ENCODE data around the gene CLPX. TPM values are rescaled to one million over a fixed set of nuclear protein-coding genes. Genes with fewer than 3 reads are reported as not detected.

Gene CLPX
- polyA plus RNA-seq, result 22.3 and 27.2 TPM in 2 replicates

DNA sequence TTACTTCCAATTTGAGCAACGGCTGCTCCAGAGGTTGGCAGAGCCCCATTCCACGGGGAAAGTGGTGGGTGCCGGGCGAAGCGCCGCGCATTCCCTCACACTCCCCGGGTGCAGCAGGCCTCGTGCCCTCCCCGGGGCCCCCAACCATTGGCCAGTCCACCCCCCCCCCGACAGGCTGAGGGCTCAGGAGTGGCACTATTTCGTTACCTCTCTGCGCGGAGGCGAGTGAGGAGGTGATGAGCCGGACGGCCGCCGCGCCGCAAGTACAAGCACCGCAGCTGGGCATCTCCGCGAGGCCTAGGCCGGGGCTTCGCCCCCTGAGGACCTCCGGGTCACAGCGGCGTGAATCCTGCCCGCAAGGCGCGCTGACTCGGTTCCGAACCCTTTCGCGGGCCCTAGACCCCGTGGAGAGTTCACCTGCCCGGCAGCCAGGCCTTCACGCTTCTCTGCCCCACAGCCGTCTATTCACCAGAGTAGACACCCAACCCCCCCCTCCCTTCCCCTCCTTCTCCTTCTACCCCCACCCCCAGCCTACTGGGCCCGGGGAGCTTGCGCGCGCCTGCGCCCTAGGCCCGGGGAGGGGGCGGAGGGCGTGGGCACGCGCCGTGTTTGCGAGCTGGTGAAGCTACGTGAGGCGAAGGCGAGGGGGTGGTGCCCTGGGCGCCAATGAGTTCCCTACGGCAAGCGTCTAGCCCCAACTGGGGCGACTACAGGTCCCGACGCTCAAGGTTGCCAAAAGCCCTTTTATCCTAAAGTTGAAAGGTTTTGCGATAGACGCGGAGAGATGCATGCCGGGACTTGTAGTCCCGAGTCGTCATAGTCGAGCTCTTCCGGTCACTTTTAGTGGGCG is at the start of gene CLPX:
Gene CLPX, minus strand, starts transcription at position 475 of the 850 bp plus-strand sequence. Its CDS starts 189 bp downstream, at position 286.

DNA sequence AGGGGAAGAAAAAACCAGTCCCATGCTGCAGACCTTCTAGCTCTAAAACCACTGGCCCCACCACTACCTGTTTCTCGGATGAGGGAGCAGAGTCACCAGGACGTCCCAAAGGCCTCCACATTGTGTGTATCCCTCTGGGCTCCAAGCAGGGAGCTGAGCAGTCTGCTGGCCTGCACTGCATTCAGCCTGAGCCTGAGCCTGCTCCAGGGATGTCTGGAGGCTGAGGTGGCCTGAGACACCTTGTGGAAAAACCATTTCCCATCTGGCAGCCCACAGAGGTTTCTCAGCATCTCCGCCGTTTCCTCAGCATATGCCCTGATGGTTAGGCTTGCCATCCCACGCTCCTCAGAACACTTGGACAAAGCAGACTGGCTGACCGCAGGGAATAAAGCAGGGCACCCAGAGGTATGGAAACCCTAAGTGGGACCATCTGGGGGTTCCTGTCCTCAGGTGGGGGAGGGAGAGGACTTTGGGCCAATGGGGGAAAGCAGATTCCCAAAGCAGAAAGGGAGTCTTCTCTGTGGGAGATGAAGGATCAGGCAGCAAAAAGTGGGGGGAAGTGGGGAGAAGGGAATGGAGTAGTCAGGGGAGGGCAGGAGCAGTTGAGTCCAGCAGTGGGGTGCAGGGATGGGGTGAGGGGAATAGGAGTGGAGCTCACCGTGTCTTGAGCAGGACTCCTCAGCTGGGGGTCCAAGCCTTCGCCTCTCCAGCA is 25.8 kb upstream of the CLPX start, which contains the start of gene CILP:
Gene CILP, minus strand, starts transcription at position 704 of the 712 bp plus-strand sequence. CDS start 1,718 bp downstream, outside the sequence.

DNA sequence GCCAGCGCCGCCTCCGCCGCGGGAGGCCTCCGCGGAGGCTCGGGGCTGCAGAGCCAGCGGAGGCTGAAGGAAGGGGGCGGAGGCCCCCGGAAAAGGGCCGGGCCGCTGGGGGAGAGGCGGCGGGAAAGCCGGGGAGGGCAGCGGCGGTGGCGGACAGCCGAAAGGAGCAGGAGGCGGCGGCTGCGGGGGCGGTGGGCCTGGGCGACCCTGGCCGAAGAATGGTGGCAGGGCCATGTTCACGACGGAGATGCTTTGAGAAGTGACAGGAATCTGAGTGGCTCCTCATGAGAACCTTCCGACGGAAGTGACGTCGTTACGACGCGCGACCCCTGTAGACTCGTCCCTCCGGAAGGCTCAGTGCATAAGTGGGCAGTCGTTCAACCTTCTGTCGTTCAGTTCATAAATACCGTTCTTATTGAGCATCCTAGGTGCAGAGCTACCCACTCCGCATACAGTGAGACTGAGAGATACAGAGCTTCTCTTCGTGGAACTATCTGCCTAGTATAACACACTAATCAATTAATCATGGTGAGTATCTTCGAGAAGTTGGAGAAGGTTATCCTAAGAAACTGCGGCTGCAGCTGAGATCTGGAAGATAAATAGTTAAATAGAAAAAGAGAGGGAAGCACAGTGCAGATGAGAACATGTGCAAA is 51.5 kb downstream of the CLPX start, which contains the start of gene PDCD7:
Gene PDCD7, minus strand, starts transcription at position 261 of the 653 bp plus-strand sequence. Its CDS starts 27 bp downstream, at position 234.

DNA sequence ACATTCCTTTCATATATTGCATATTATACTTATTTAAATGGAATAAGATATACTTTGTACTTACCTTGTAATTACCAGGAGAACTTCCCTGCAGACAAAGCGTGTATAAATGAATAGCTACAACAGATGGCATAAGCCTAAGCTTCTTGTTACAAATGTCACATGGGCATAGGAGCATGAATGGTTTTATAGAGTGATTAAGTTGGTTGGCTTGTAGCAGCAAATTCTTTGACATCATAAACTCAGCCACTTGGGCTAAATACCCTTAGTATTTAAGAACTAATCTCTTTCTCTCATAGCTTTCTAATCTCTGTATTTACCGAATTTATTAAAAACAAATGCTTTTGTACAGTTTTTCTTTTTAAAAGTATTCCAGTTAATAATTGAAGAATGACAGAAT is 70.1 kb downstream of the CLPX start, which contains the start of gene UBAP1L:
Gene UBAP1L, minus strand, starts transcription at position 115 of the 400 bp plus-strand sequence. CDS start 8,985 bp downstream, outside the sequence.

Other genes with a start within 250 kb of the CLPX start
- gene SPG21, start 195.4 kb downstream of the CLPX start, polyA plus RNA-seq, result 90.9 and 93.8 TPM in 2 replicates
- gene MTFMT, start 155.7 kb downstream of the CLPX start, polyA plus RNA-seq, result 7.0 and 8.0 TPM in 2 replicates
- not detected in 2 replicates for gene SLC51B, start 140.0 kb downstream of the CLPX start, polyA plus RNA-seq
- gene RASL12, start 117.4 kb downstream of the CLPX start, polyA plus RNA-seq, result not detected in 2 replicates
- not detected in 2 replicates for gene KBTBD13, start 108.6 kb downstream of the CLPX start, polyA plus RNA-seq
- gene UBAP1L, start 70.1 kb downstream of the CLPX start, polyA plus RNA-seq, result 2.3 and 2.7 TPM in 2 replicates
- gene PDCD7, start 51.5 kb downstream of the CLPX start, polyA plus RNA-seq, result 7.5 and 9.9 TPM in 2 replicates
- not detected in 2 replicates for gene CILP, start 26.1 kb upstream of the CLPX start, polyA plus RNA-seq
- 1.7 TPM in 2 replicates for gene PARP16, start 101.5 kb upstream of the CLPX start, polyA plus RNA-seq
- gene RNU5A-1, start 110.7 kb upstream of the CLPX start, polyA plus RNA-seq, result not detected in 2 replicates
- not detected in 2 replicates for gene RNU5B-1, start 119.3 kb upstream of the CLPX start, polyA plus RNA-seq
- gene IGDCC3, start 192.7 kb upstream of the CLPX start, polyA plus RNA-seq, result not detected in 2 replicates
- gene IGDCC4, start 237.6 kb upstream of the CLPX start, polyA plus RNA-seq, result 1.2 and 1.6 TPM in 2 replicates

All from Purkinje cell (primary cell).